ENCODE measurements around the gene SFSWAP.
"Not testable (repeated sequence)": the region's sequence is repeated elsewhere in the genome, so short reads cannot be mapped to it uniquely, and the experiment has no call there.

DNA sequence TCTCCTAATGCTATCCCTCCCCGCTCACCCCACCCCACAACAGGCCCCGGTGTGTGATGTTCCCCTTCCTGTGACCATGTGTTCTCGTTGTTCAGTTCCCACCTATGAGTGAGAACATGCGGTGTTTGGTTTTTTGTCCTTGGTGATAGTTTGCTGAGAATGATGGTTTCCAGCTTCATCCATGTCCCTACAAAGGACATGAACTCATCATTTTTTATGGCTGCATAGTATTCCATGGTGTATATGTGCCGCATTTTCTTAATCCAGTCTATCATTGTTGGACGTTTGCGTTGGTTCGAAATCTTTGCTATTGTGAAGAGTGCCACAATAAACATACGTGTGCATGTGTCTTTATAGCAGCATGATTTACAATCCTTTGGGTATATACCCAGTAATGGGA lies 66.4 kb downstream of the SFSWAP start:
- not testable (repeated sequence) for TF ChIP-seq FOSL1 (IDR thresholded peaks at IDR 0.05; ENCODE audit: insufficient read depth, low read depth, low read length); YY1 (IDR thresholded peaks at IDR 0.05; ENCODE audit: low read depth, low read length); TCF12 (IDR thresholded peaks at IDR 0.05; ENCODE audit: low read depth, low read length)
- TF ChIP-seq, protein P1, sequence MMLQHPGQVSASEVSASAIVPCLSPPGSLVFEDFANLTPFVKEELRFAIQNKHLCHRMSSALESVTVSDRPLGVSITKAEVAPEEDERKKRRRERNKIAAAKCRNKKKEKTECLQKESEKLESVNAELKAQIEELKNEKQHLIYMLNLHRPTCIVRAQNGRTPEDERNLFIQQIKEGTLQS (IDR thresholded peaks at IDR 0.05; ENCODE audit: insufficient read depth, low read depth, low read length) = not testable (repeated sequence)
